GM19455 (cell line): ENCODE results near the gene UVSSA.
"Not testable (repeated sequence)": the region's sequence is repeated elsewhere in the genome, so short reads cannot be mapped to it uniquely, and the experiment has no call there.

Experiments
- ATAC-seq: cut with Tn5 transposase; IDR thresholded peaks from one replicate; pipeline ENCODE4 v1.9.1; 2021; ENCODE audit not compliant: unreplicated experiment

UVSSA gene

DNA sequence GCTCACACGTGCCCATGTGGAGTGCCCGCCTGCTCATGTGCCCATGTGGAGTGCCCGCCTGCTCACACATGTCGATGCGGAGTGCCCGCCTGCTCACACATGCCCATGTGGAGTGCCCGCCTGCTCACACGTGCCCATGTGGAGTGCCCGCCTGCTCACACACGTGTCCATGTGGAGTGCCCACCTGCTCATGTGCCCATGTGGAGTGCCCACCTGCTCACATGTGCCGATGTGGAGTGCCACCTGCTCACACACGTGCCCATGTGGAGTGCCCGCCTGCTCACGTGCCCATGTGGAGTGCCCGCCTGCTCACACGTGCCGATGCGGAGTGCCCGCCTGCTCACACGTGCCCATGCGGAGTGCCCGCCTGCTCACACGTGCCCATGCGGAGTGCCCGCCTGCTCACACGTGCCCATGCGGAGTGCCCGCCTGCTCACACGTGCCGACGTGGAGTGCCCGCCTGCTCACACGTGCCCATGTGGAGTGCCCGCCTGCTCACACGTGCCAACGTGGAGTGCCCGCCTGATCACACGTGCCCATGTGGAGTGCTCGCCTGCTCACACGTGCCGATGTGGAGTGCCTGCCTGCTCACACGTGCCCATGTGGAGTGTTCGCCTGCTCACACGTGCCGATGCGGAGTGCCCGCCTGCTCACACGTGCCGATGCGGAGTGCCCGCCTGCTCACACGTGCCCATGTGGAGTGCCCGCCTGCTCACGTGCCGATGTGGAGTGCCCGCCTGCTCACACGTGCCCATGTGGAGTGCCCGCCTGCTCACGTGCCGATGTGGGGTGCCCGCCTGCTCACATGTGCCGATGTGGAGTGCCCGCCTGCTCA, 47.8 kb downstream of the UVSSA start:
- ATAC-seq: not testable (repeated sequence)

GRCh38 chr4:1395389-1395820, 48.4 kb downstream of the UVSSA start:
- not testable (repeated sequence) for ATAC-seq

DNA sequence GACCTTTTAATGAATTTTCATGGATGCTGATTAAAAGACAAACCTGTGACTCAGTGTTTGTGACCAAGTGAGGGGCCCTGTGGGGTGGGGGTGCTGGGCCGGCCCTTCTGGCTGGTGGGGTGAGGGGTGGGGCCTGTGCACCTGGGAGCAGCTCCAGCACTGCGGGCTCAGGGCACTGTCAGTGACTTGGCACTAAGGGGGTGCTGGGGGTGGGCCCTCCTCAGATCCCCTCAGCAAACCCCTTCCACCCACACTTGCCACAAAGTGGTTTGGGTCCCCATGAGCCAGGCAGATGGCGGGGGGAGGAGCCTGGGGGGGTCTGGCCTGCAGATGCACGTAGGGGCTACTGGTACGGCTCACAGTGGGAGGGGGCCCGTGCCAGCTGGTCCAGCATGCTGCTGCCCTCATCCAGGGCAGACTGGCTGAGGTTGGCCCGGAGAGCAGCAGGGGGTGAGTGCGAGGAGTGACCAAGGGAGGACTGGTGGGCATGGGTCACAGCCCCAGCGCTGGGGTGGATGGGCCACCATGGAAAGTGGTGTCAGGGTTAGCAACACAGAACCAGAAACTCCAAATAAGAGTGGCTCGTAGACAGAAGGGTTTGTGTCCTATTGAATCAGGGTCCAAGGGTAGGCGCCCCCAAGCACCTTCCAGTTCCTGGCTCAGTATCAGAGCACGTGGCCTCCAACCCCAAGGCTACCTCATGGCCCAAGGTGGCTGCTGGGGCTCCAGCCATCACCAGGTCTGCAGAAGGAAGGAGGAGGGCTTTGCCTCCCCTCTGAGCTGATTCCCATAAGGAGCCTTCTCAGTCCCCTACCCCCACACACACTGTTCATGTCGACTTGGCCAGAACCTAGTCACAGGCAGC, 49.2 kb downstream of the UVSSA start:
- ATAC-seq: no peak

- ATAC-seq: no peak
These were observed 49.9 kb downstream of the UVSSA start for GRCh38 chr4:1396806-1397455.

GRCh38 chr4:1398681-1399507, 51.9 kb downstream of the UVSSA start:
- ATAC-seq: no peak

DNA sequence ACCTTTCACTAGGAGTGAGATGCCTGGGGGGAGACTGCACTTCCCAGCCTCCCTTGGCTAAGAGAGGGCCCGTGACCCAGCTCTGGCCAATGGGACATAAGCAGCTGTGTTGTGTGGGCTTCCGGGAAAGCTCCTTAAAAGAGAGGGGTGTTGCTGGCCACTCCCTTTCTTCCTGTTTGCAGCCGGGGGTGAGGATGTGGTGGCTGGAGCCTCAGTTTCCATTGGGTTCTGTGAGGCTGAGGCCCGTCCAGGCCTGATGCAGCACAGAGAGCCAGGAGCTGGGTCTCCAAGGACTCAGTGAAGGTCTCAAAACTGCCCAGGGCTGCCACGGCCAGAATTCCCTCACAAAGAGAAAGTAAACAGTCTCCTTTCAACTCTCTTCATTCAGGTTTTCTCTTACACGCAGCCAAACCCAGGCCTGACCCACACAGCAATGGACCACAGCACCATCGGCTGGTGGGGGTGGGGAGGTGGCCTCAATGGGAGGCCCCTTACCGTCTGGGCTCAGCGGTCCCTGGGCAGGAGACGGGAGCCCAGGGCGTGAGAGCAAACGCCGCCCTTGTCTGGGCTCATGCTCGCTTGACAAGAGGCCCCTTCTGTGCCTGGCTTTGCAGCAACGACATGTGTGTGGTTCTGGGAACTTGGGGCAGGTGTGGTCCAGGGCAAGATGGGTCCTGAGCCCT, 52.6 kb downstream of the UVSSA start:
- no peak for ATAC-seq

DNA sequence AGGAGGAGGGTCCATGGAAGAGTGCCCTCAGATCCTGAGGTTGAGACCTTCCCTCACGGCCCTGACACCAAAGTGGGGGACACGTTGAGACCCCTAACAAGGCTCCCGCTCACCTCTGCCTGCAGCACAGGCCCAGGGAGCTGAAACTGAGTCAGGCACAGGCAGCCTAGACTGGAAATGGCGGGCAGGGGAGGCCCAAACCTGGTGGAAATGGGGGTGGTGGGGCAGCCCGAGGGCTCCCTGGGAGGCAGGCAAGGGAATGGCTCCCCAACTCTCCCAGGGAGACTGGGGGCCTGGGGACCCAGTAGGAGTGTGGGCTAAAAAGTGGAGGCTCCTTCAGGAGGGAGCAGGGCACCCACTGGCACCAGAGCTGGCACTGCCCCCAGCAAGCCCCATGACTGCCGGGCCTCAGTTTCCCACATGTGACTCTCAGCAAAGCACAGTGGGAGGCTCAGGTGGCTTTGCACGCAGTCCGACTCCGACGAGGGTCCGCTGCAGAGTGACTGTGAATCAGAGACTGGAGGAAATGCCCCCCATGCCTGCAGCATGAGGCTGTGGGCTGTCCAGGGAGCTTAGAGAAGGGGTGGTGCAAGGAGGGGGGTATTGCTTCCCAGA, 53.3 kb downstream of the UVSSA start:
- ATAC-seq: no peak

GRCh38 chr4:1400831-1401408, 53.9 kb downstream of the UVSSA start:
- ATAC-seq: no peak

- ATAC-seq: no peak
These were observed 54.5 kb downstream of the UVSSA start for GRCh38 chr4:1401409-1402020.

- ATAC-seq: no peak
These were observed 55.1 kb downstream of the UVSSA start for GRCh38 chr4:1402021-1402515.

GRCh38 chr4:1402516-1403091, 55.6 kb downstream of the UVSSA start:
- ATAC-seq: no peak

GRCh38 chr4:1403177-1403583, 56.2 kb downstream of the UVSSA start:
- ATAC-seq: no peak

DNA sequence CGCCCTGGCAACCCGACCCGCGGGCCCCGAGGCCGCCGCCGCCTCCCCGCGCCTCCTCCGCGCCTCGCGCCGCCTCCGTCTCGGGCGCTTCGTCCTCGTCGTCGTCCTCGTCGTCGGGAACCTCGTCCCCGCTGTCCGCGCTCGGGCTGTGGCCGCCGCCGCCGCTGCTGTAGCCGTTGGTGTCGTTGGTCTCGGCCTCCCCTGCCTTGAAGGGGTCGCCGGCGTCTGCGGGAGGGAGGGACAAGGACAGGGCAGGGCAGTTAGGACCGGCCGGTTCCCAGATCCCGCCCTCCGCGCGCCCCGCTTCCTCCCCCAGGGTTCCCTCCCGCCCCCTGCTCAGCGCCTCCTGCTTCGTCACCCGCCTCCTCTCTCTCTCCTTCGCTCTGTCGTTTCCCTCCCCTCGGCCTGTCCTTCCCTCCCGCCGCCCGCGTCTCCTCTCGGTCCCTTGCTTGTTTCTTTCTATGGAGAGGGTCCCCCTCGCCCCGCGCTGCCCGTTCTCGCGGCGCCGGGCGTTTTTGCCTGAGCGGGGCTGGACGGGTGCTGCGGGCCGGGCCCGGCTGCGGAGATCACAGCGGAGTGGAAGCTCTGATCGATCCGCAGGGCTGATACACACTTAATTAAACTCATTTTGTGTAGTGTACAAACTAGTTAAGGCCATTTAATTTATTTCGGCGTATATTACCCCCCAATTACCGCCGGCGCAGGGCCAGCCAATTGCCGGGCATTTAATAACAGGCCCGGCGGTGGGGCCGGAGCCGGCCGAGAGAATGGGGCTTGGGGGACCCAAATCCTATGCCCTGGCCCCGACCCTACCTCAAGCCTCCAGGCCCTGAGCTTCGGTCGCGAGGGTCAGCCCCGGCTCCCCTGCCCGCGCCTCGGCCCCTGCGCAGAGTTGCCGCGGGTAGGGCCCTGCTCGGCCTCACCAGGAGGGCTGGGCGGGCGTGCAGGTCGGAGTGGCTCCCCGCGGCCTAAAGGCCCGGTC, 56.9 kb downstream of the UVSSA start:
- no peak for ATAC-seq

DNA sequence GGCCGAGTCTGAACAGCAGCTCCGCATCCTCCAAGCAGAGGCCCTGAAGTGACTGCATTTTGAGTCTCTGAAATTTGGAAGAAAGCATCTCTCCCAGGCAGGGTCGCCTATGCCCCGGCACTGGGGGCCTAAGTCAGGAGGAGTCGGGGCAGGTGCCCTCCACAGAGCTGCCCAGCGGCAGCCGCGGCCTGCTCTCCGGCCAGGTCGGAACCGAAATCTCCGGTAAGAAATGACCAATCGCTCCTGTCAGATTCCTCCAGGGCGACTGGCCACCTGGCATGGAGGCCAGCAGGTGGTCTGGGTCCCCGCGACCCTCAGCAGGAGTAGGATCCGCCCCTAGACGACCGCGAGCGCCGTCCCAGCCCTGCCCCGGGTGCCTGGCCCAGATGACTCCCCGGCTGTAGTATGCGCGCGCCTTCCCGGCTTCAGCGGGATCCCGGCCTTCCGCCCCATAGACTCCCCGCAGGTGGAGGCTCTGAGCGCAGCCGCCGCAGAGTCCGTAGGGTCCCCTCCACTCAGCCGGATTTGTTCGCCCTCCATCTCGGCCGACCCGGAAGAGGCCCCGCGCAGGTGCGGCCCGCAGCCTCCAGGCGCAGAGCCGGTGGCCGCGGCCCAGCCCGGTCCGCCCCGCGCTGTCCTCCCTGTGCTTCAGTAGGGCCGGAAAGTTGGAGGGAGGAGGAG, 57.7 kb downstream of the UVSSA start:
- no peak for ATAC-seq

DNA sequence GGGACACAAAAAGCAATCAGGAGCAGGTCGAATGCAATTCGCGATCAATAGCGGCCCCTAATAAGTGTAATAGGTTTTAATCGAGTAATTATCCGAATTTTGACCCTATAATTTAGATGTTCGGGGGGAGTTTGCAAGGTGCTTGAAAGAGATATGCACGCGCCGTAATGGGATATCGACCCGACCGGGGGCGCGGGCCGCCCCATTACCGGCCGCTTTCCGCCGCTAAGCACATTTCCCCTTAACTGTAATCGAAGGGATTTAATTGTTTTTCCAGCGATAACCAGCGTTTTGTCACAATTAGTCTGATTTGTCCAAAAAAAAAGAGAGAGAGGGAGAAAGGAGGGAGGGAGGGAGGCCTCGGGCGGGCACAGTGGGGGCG, 58.2 kb downstream of the UVSSA start:
- ATAC-seq: no peak

DNA sequence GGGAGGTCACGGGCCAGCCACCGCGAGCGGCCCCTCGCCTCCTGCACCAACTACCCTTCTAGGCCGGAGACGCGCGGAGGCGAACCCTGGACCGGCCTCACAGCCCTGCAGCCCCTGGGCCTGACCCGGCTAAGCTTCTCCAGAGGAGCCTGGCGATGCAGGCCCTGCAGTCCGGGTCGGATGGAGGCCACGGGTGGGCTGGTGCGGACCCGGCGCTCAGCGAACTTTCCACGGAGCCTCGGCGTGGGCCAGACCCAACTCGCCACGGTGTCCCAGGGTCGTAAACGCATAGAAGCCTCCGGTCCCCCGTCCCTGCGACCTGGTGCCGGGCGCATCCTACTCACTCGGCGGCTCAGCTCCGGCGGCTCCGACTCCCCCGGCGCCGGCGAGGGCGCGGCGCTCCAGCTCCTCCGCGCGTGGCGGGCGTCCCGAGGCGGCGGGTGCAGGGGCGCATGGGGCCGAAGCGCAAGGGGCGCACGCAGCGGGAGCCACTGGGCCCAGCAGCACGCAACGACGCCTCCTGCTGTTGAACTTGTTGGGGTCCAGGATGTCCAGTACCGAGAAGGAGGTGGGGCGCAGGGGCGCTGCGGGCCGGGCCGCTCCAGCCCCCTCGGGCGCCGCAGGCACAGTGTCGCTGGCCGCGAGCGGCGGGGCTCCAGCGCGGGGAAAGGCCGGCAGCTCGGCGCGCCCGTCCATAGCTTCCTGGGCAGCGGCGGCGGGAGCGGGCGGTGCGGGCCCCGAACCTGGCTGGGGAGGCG, 58.8 kb downstream of the UVSSA start:
- ATAC-seq: no peak
